ENCODE data around the gene OSBPL7. TPM values are rescaled to one million over a fixed set of nuclear protein-coding genes. Genes with fewer than 3 reads are reported as not detected.

The OSBPL7 gene
- total RNA-seq, 1 experiment from 2014 or later = 13.0 TPM

DNA sequence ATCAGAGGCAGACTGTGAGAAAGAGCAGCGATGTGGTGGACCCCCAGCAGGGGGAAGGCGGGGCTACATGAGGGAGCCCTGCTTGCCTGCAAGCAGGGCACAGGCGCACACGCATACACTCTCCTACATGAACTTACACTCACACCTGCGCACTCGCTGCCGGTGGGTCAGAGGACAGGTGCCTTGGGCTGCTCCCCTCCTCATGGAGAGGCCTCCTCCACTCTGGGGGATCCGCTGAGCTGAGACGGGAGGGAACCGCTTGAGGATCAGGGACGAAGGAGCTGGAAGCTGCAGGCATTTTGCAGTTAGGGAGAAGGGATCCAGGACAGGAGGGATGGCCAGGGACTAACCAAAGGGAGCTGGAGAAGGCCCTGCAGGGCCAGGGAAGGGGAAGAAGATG, 14.2 kb downstream of the OSBPL7 start:
- TF ChIP-seq, protein P1, sequence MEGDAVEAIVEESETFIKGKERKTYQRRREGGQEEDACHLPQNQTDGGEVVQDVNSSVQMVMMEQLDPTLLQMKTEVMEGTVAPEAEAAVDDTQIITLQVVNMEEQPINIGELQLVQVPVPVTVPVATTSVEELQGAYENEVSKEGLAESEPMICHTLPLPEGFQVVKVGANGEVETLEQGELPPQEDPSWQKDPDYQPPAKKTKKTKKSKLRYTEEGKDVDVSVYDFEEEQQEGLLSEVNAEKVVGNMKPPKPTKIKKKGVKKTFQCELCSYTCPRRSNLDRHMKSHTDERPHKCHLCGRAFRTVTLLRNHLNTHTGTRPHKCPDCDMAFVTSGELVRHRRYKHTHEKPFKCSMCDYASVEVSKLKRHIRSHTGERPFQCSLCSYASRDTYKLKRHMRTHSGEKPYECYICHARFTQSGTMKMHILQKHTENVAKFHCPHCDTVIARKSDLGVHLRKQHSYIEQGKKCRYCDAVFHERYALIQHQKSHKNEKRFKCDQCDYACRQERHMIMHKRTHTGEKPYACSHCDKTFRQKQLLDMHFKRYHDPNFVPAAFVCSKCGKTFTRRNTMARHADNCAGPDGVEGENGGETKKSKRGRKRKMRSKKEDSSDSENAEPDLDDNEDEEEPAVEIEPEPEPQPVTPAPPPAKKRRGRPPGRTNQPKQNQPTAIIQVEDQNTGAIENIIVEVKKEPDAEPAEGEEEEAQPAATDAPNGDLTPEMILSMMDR (conservative IDR thresholded peaks at IDR 0.05) = no peak
- no peak overlapping the region for H3K4me2 ChIP-seq (ENCODE audit: insufficient read depth, insufficient read length, low read length)
- H3K27ac ChIP-seq (ENCODE audit: insufficient read length, low read depth, low read length) = no peak overlapping the region
- no peak overlapping the region for H3T11ph ChIP-seq (ENCODE audit: low read length)
- no peaks in the 10 kb centered on the region for H3K79me2 ChIP-seq (ENCODE audit: insufficient read depth, low read length)
- H2BK120ac ChIP-seq (ENCODE audit: low read depth, low read length, poor library complexity, severe bottlenecking) = no peak overlapping the region
- H3K23ac ChIP-seq (ENCODE audit: insufficient read length, low read depth, low read length) = no peak overlapping the region
- H3K36me3 Mint-ChIP-seq (ENCODE audit: insufficient read depth in 1 of 3, low read depth in 3 of 3) = peaks cover 0 to 17% (median 4%) of the 10 kb centered on the region in 3 experiments; a peak in 6 of 7 replicates
- H4K8ac ChIP-seq (replicated peaks; ENCODE audit: insufficient read length, low read depth, low read length) = no peak overlapping the region
- no peak overlapping the region for H3K56ac ChIP-seq (ENCODE audit: insufficient read length, low read depth, low read length)
- no peak overlapping the region for H4K91ac ChIP-seq (ENCODE audit: insufficient read length, low read depth, low read length)
- H3K4me3 Mint-ChIP-seq = no peak overlapping the region
- peaks cover 6 to 7% of the 10 kb centered on the region in 2 experiments; a peak in 3 of 4 replicates for H3K4me1 Mint-ChIP-seq
- no peak overlapping the region for H3K18ac ChIP-seq (ENCODE audit: insufficient read length, low read depth, low read length)
- no peaks in the 10 kb centered on the region for H4K20me1 ChIP-seq (ENCODE audit: control insufficient read depth, insufficient read depth, insufficient read length)
- H3K14ac ChIP-seq (ENCODE audit: insufficient read depth, low read length) = no peak overlapping the region
- peaks cover 4% of the 10 kb centered on the region for H3K27me3 Mint-ChIP-seq (ENCODE audit: low read depth)
- H2AK5ac ChIP-seq (ENCODE audit: insufficient read length, low read length) = no peak overlapping the region
- no peaks in the 10 kb centered on the region for H3K9me3 ChIP-seq (ENCODE audit: control insufficient read depth, low read depth, low read length)
- no peak overlapping the region for H2BK5ac ChIP-seq (ENCODE audit: insufficient read length, low read length)
- no peaks in the 10 kb centered on the region; the same call in 1 of the 2 replicates for H3K27me3 ChIP-seq (ENCODE audit: insufficient read depth, low read length)
- no peak overlapping the region for H3K27ac Mint-ChIP-seq
- H3K9me3 Mint-ChIP-seq = no peaks in the 10 kb centered on the region
- no CpG with 5 or more reads among the region's 11 CpGs for WGBS (ENCODE audit: extremely low coverage, insufficient read length, low lambda C conversion rate)
- no peaks in the 10 kb centered on the region for H3K79me1 ChIP-seq (ENCODE audit: insufficient read depth, low read depth, low read length, poor library complexity, severe bottlenecking)
- H2AFZ ChIP-seq (ENCODE audit: low read length) = no peak overlapping the region
- no peak overlapping the region for H2BK12ac ChIP-seq (ENCODE audit: insufficient read length, low read depth, low read length)
- H3K4me1 ChIP-seq (ENCODE audit: insufficient read depth, low read length) = no peaks in the 10 kb centered on the region
- DNase-seq = peak; percentile 28
- no peak overlapping the region for H3K9ac ChIP-seq (ENCODE audit: extremely low read depth, insufficient read length, low read length)
- no peak overlapping the region for H2BK20ac ChIP-seq (ENCODE audit: low read depth, low read length, poor library complexity, severe bottlenecking)
- H4K5ac ChIP-seq (ENCODE audit: insufficient read length, low read depth, low read length) = no peak overlapping the region
- no peak overlapping the region for H3K4ac ChIP-seq (ENCODE audit: low read depth, low read length)
- H3K23me2 ChIP-seq (ENCODE audit: insufficient read length, low read depth, low read length, poor library complexity, severe bottlenecking) = no peaks in the 10 kb centered on the region
- no peak overlapping the region for H2BK15ac ChIP-seq (ENCODE audit: low read depth, low read length)

All from H9 (cell line).